ENCODE data around the gene NTN1. TPM values are rescaled to one million over a fixed set of nuclear protein-coding genes. Genes with fewer than 3 reads are reported as not detected.

Gene NTN1
- total RNA-seq, 4 donors from 2014 or later, result 74.3 to 211 (median 107) TPM

- ATAC-seq, result no peak
- peaks cover 0 to 13% of the 10 kb centered on the region in 2 donors for H3K36me3 ChIP-seq
- whole genome bisulfite sequencing, 2 donors (ENCODE audit: low coverage in 1 of 2), result 76 to 93% methylated on average over 3 of the region's 3 CpGs
- no peaks in the 10 kb centered on the region for H3K27me3 ChIP-seq
- peaks cover 0 to 3% (median 0%) of the 10 kb centered on the region in 3 donors for H3K9me3 ChIP-seq
- peak overlapping the region in 2 of 4 donors; percentile 49 to 53 for H3K27ac ChIP-seq
- H3K4me1 ChIP-seq, result peaks cover 0 to 72% (median 4%) of the 10 kb centered on the region in 3 donors
- TF ChIP-seq EP300 (IDR thresholded peaks at IDR 0.05), result no peak
- no peak for TF ChIP-seq POLR2AphosphoS5 (IDR thresholded peaks at IDR 0.05)
- TF ChIP-seq CTCF (IDR thresholded peaks at IDR 0.05), result no peak
- no peak for TF ChIP-seq POLR2A (IDR thresholded peaks at IDR 0.05)
- no peak overlapping the region for H3K4me3 ChIP-seq
Measured at GRCh38 chr17:9174312-9174711, 153.0 kb downstream of the NTN1 start.

DNA sequence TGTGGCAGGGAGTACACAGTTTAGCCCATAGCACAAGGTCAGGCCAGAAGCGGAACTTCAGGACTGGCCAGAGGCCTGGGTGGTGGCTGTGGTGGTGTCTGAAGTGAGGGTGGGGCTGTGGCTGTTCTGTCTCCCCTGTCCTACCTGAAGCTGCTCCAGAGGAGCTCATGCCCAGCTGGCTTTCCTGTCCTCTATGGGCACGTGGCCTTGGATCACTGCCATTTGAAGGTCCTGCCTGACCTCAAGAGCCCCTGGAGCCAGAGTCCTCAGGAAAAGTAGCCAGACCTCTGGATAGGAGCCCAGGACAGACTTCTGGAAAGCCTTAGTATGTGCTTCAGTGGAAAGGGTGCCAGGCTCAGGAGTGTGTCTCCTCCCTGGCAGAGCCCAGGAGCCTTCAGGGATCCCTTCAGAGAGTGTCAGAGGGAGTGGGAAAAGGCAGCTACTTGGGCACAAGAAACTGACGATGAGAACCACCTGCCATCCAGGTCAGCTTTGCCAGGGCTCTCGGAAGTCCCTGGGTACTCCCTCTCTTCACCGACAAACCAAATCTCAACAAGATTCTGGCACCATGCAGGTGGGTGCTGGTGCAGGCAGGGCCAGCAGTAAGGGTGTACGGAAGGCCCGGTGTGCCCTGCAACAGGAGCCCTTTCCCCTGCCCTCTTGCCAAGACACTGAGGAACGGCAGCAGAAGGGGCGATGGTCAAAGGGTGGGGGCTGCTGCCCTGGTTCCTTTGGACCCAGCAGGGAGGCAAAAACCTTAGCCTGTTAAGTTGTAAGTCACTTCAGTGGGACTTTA, 153.7 kb downstream of the NTN1 start:
- WGBS, 2 donors (ENCODE audit: low coverage in 1 of 2), result no CpG with 5 or more reads among the region's 9 CpGs
- peak overlapping the region in 2 of 4 donors; percentile 49 to 53 for H3K27ac ChIP-seq

GRCh38 chr17:9175700-9176467, 154.6 kb downstream of the NTN1 start:
- Histone ChIP-seq H3K9me3 (peaks cover 0 to 3% (median 0%) of the 10 kb centered on the region in 3 donors), H3K36me3 (peaks cover 0 to 28% of the 10 kb centered on the region in 2 donors), H3K4me3 (no peak overlapping the region), H3K27ac (peak overlapping the region in 2 of 4 donors; percentile 49 to 53), H3K27me3 (no peaks in the 10 kb centered on the region), H3K4me1 (peaks cover 0 to 62% (median 4%) of the 10 kb centered on the region in 3 donors)
- TF ChIP-seq POLR2AphosphoS5 (IDR thresholded peaks at IDR 0.05), result no peak
- TF ChIP-seq POLR2A (IDR thresholded peaks at IDR 0.05), result no peak
- TF ChIP-seq EP300 (IDR thresholded peaks at IDR 0.05), result no peak
- no peak for TF ChIP-seq CTCF (IDR thresholded peaks at IDR 0.05)
- WGBS, 2 donors (ENCODE audit: low coverage in 1 of 2), result 81 to 89% methylated on average over 5 to 7 of the region's 14 CpGs
- ATAC-seq, result no peak

More for the DNA sequence above, 153.7 kb downstream of the NTN1 start:
- Histone ChIP-seq H3K27me3 (no peaks in the 10 kb centered on the region), H3K9me3 (peaks cover 0 to 3% (median 0%) of the 10 kb centered on the region in 3 donors), H3K36me3 (peaks cover 0 to 19% of the 10 kb centered on the region in 2 donors), H3K4me1 (peaks cover 0 to 68% (median 4%) of the 10 kb centered on the region in 3 donors), H3K4me3 (no peak overlapping the region)
- TF ChIP-seq POLR2AphosphoS5 (IDR thresholded peaks at IDR 0.05), result peak; percentile 19
- TF ChIP-seq POLR2A (IDR thresholded peaks at IDR 0.05), result no peak
- TF ChIP-seq EP300 (IDR thresholded peaks at IDR 0.05), result no peak
- peak; percentile 28 for ATAC-seq

- WGBS, 2 donors (ENCODE audit: low coverage in 1 of 2), result no CpG with 5 or more reads among the region's 15 CpGs
- Histone ChIP-seq H3K9me3 (peaks cover 0 to 3% (median 0%) of the 10 kb centered on the region in 3 donors), H3K36me3 (peaks cover 0 to 36% of the 10 kb centered on the region in 2 donors), H3K4me3 (no peak overlapping the region), H3K27me3 (no peaks in the 10 kb centered on the region), H3K27ac (peak overlapping the region in 2 of 4 donors; percentile 19 to 30), H3K4me1 (peaks cover 0 to 62% (median 4%) of the 10 kb centered on the region in 3 donors)
- peak; percentile 60 for ATAC-seq
- peak; percentile 56 for TF ChIP-seq POLR2AphosphoS5 (IDR thresholded peaks at IDR 0.05)
- TF ChIP-seq POLR2A (IDR thresholded peaks at IDR 0.05), result no peak
Measured at GRCh38 chr17:9177212-9177611, 155.9 kb downstream of the NTN1 start.

GRCh38 chr17:9178319-9178718, 157.0 kb downstream of the NTN1 start:
- no peak for ATAC-seq
- TF ChIP-seq POLR2A (IDR thresholded peaks at IDR 0.05), result no peak
- no peak for TF ChIP-seq CTCF (IDR thresholded peaks at IDR 0.05)
- no peak for TF ChIP-seq EP300 (IDR thresholded peaks at IDR 0.05)
- no peak for TF ChIP-seq POLR2AphosphoS5 (IDR thresholded peaks at IDR 0.05)
- Histone ChIP-seq H3K4me3 (no peak overlapping the region), H3K4me1 (peaks cover 0 to 65% (median 4%) of the 10 kb centered on the region in 3 donors), H3K27ac (peak overlapping the region in 2 of 4 donors; percentile 16 to 19), H3K36me3 (peaks cover 0 to 43% of the 10 kb centered on the region in 2 donors), H3K9me3 (peaks cover 0 to 3% (median 0%) of the 10 kb centered on the region in 3 donors), H3K27me3 (no peaks in the 10 kb centered on the region)
- 30 to 55% methylated on average over 5 of the region's 9 CpGs for WGBS, 2 donors (ENCODE audit: low coverage in 1 of 2)

Data from gastroesophageal sphincter (tissue), 4 donors.